Measurements from ENCODE around the gene CALML6. TPM values are rescaled to one million over a fixed set of nuclear protein-coding genes. Genes with fewer than 3 reads are reported as not detected.

The CALML6 gene
- total RNA-seq, 1 experiment from 2014 or later: 1.7 TPM

DNA sequence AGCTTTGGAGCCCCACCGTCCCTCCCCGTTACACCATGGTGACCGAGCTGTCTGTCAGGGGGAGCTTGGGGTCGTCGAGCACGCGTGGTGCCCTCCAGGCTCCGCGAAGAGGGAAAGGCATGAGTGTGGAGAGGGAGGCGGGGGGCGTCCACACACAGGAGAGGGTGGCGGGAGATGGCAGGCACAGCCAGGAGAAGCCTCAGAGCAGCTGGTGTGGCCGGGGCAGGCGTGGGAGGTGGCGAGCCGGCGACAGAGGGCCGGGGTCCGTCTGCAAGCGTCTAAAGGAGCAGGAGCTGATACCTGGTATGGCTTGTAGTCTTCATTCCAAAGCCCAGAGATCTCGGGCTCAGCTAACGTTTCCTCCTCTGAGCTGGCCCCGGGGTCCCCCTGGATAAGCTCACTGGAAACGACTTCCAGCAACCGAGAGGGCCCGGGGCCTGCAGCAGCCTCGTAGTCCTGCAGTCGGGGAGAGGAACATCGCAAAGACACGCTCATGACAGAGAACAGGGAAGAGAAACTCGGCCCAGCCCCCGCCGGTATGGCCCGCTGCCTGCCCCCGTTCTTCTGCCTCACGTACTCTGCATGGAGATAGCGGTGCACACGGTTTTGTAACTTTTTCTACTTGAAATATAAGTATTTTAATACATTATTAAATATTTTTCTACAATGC is 51.1 kb downstream of the CALML6 start:
- Histone ChIP-seq H3K79me2 (ENCODE audit: insufficient read depth, low read length) (no peaks in the 10 kb centered on the region), H4K91ac (ENCODE audit: insufficient read length, low read depth, low read length) (no peak overlapping the region), H2BK5ac (ENCODE audit: insufficient read length, low read length) (no peak overlapping the region), H3K27ac (ENCODE audit: insufficient read length, low read depth, low read length) (no peak overlapping the region), H2BK12ac (ENCODE audit: insufficient read length, low read depth, low read length) (no peak overlapping the region), H3K23me2 (ENCODE audit: insufficient read length, low read depth, low read length, poor library complexity, severe bottlenecking) (no peaks in the 10 kb centered on the region), H3K27me3 (ENCODE audit: insufficient read depth, low read length) (no peaks in the 10 kb centered on the region), H4K20me1 (ENCODE audit: control insufficient read depth, insufficient read depth, insufficient read length) (no peaks in the 10 kb centered on the region), H4K8ac (replicated peaks; ENCODE audit: insufficient read length, low read depth, low read length) (no peak overlapping the region), H2AK5ac (ENCODE audit: insufficient read length, low read length) (no peak overlapping the region), H3K4ac (ENCODE audit: low read depth, low read length) (no peak overlapping the region), H2BK120ac (ENCODE audit: low read depth, low read length, poor library complexity, severe bottlenecking) (no peak overlapping the region), H3K18ac (ENCODE audit: insufficient read length, low read depth, low read length) (no peak overlapping the region), H3T11ph (ENCODE audit: low read length) (no peak overlapping the region), H3K9ac (ENCODE audit: extremely low read depth, insufficient read length, low read length) (no peak overlapping the region), H3K4me2 (ENCODE audit: insufficient read depth, insufficient read length, low read length) (no peak overlapping the region), H3K9me3 (ENCODE audit: control insufficient read depth, low read depth, low read length) (no peaks in the 10 kb centered on the region), H3K14ac (ENCODE audit: insufficient read depth, low read length) (no peak overlapping the region), H2AFZ (ENCODE audit: low read length) (no peak overlapping the region), H3K4me1 (ENCODE audit: insufficient read depth, low read length) (no peaks in the 10 kb centered on the region), H4K5ac (ENCODE audit: insufficient read length, low read depth, low read length) (no peak overlapping the region), H3K23ac (ENCODE audit: insufficient read length, low read depth, low read length) (no peak overlapping the region), H3K79me1 (ENCODE audit: insufficient read depth, low read depth, low read length, poor library complexity, severe bottlenecking) (no peaks in the 10 kb centered on the region), H3K56ac (ENCODE audit: insufficient read length, low read depth, low read length) (no peak overlapping the region), H2BK20ac (ENCODE audit: low read depth, low read length, poor library complexity, severe bottlenecking) (no peak overlapping the region), H2BK15ac (ENCODE audit: low read depth, low read length) (no peak overlapping the region)
- Mint-ChIP-seq H3K27ac (no peak overlapping the region; a peak in 1 of 7 replicates), H3K36me3 (ENCODE audit: insufficient read depth in 1 of 3, low read depth in 3 of 3) (no peaks in the 10 kb centered on the region; a peak in 1 of 7 replicates), H3K4me3 (no peak overlapping the region), H3K9me3 (peaks cover 6 to 7% of the 10 kb centered on the region in 2 experiments; a peak in 3 of 5 replicates), H3K4me1 (peaks cover 7 to 10% of the 10 kb centered on the region in 2 experiments), H3K27me3 (ENCODE audit: low read depth) (peaks cover 4% of the 10 kb centered on the region)
- DNase-seq: no peak
- TF ChIP-seq, protein P1, sequence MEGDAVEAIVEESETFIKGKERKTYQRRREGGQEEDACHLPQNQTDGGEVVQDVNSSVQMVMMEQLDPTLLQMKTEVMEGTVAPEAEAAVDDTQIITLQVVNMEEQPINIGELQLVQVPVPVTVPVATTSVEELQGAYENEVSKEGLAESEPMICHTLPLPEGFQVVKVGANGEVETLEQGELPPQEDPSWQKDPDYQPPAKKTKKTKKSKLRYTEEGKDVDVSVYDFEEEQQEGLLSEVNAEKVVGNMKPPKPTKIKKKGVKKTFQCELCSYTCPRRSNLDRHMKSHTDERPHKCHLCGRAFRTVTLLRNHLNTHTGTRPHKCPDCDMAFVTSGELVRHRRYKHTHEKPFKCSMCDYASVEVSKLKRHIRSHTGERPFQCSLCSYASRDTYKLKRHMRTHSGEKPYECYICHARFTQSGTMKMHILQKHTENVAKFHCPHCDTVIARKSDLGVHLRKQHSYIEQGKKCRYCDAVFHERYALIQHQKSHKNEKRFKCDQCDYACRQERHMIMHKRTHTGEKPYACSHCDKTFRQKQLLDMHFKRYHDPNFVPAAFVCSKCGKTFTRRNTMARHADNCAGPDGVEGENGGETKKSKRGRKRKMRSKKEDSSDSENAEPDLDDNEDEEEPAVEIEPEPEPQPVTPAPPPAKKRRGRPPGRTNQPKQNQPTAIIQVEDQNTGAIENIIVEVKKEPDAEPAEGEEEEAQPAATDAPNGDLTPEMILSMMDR (conservative IDR thresholded peaks at IDR 0.05): no peak
- WGBS (ENCODE audit: extremely low coverage, insufficient read length, low lambda C conversion rate): no CpG with 5 or more reads among the region's 38 CpGs

Other genes with a start within 250 kb of the CALML6 start
- 39.6 and 41.7 TPM in 2 replicates for gene SLC35E2B, start 222.5 kb upstream of the CALML6 start, total RNA-seq (2021)
- 49.5 and 50.1 TPM in 2 replicates for gene CDK11A, start 190.9 kb upstream of the CALML6 start, total RNA-seq (2021)
- 104 and 105 TPM in 2 replicates for gene NADK, start 136.8 kb upstream of the CALML6 start, total RNA-seq (2021)
- 382 and 400 TPM in 2 replicates for gene GNB1, start 24.2 kb upstream of the CALML6 start, total RNA-seq (2021)
- 9.6 and 11.3 TPM in 2 replicates for gene TMEM52, start 4.0 kb downstream of the CALML6 start, total RNA-seq (2021)
- 0.28 and 0.44 TPM in 2 replicates for gene CFAP74, start 88.5 kb downstream of the CALML6 start, total RNA-seq (2021)
- gene GABRD, start 104.1 kb downstream of the CALML6 start, total RNA-seq (2021): 0.59 and 0.83 TPM in 2 replicates
- 42.0 and 48.4 TPM in 2 replicates for gene PRKCZ, start 135.2 kb downstream of the CALML6 start, total RNA-seq (2021)

Data from H9 (cell line).